ENCODE data around the gene VASN.

DNA sequence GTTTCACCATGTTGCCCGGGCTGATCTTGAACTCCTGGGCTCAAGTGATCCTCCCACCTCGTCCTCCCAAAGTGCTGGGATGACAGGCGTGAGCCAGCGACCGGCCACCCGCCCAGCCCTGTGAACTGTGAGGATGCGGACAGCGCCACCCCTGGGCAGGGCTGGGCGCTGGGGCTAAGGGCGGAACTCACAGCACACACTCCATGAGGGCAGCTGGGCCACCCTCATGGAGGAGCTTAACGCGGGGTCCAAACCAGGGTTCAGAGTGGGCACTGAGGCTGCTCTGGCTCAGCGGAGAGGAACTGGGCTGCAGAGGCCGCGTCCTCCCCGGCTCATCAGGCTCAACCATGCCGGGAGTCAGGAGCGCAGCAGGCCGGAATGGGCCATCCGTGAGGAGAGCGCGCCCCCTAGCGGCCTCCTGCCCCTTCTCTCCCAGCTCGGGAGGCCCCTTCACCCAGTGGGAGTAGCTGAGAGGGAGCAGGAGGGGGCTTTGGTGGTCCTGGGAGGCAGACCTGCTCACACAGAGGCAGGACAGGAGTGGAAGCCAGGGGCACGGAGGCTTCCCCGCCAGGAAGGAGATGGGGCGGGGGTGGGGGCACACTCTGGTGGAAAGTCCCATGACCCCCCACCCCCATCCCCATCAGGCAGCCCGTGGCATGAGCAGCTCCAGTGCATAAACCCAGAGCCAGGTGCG is 30.9 kb downstream of the VASN start:
- TF ChIP-seq FOXP2 (optimal IDR thresholded peaks at IDR 0.05; ENCODE audit: borderline replicate concordance, extremely low read depth, extremely low read length, insufficient read depth), result no peak
- TF ChIP-seq, protein P1, sequence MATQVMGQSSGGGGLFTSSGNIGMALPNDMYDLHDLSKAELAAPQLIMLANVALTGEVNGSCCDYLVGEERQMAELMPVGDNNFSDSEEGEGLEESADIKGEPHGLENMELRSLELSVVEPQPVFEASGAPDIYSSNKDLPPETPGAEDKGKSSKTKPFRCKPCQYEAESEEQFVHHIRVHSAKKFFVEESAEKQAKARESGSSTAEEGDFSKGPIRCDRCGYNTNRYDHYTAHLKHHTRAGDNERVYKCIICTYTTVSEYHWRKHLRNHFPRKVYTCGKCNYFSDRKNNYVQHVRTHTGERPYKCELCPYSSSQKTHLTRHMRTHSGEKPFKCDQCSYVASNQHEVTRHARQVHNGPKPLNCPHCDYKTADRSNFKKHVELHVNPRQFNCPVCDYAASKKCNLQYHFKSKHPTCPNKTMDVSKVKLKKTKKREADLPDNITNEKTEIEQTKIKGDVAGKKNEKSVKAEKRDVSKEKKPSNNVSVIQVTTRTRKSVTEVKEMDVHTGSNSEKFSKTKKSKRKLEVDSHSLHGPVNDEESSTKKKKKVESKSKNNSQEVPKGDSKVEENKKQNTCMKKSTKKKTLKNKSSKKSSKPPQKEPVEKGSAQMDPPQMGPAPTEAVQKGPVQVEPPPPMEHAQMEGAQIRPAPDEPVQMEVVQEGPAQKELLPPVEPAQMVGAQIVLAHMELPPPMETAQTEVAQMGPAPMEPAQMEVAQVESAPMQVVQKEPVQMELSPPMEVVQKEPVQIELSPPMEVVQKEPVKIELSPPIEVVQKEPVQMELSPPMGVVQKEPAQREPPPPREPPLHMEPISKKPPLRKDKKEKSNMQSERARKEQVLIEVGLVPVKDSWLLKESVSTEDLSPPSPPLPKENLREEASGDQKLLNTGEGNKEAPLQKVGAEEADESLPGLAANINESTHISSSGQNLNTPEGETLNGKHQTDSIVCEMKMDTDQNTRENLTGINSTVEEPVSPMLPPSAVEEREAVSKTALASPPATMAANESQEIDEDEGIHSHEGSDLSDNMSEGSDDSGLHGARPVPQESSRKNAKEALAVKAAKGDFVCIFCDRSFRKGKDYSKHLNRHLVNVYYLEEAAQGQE (IDR thresholded peaks at IDR 0.05; ENCODE audit: insufficient read depth in 1 of 2, low read depth in 2 of 2, low read length in 2 of 2), result no peak
- TF ChIP-seq POLR2AphosphoS5 (IDR thresholded peaks at IDR 0.05; ENCODE audit: low read depth, low read length), result no peak
- no peak for TF ChIP-seq TAF1 (IDR thresholded peaks at IDR 0.05; ENCODE audit: borderline replicate concordance, insufficient read depth, low read length)

Measured in PFSK-1 (cell line).